Measurements from ENCODE around the gene PALD1. TPM values are rescaled to one million over a fixed set of nuclear protein-coding genes. Genes with fewer than 3 reads are reported as not detected.

Gene PALD1
- total RNA-seq, 4 donors from 2014 or later = 5.4 to 10.9 (median 9.2) TPM

DNA sequence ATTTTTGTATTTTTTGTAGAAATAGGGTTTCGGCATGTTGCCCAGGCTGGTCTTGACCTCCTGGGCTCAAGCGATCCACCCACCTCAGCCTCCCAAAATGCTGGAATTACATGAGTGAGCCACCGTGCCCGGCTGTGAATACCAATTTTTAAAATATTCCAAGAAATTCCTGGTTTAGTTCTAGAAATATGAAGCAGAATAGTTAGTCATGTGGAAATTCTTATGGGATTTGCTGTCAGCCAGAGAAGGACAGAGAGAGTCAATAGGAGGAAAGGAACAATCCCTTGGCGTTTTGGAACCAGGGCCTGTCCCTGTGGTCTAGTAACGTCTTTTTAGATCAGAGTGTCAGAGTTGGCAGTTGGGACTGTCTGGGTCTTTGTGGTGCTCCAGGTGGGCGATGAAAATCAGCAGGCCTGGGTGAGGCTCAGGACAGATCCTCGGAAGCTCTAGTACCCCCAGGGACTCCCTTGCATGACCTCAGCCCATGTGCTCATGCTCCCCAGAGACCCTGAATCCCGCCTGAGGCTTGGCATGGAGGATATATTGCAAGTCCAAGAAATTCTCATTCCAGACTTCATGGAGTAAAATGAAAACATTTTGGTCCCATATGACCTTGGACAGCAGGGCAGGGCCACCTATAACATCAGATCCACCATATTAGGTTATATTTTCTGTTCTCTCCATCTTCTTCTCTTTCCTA is 44.8 kb upstream of the PALD1 start:
- 83% methylated on average over 9 of the region's 9 CpGs for WGBS, 2 donors
- peak overlapping the region in 1 of 4 donors; percentile 3 for H3K27ac ChIP-seq
- DNase-seq (ENCODE audit: low spot score in 2 of 2) = no peak

GRCh38 chr10:70435241-70436085 is 43.1 kb upstream of the PALD1 start:
- TF ChIP-seq POLR2A (IDR thresholded peaks at IDR 0.05) (no peak), CTCF (IDR thresholded peaks at IDR 0.05) (no peak), EP300 (IDR thresholded peaks at IDR 0.05) (no peak)
- H3K4me1 ChIP-seq = peaks cover 0 to 34% (median 24%) of the 10 kb centered on the region in 4 donors
- H3K4me3 ChIP-seq = no peak overlapping the region
- H3K36me3 ChIP-seq = peaks cover 0 to 15% (median 0%) of the 10 kb centered on the region in 3 donors
- WGBS, 2 donors = 92 to 94% methylated on average over 12 to 19 of the region's 19 CpGs
- no peak for DNase-seq (ENCODE audit: low spot score in 2 of 2)
- H3K27ac ChIP-seq = no peak overlapping the region
- no peaks in the 10 kb centered on the region for H3K9me3 ChIP-seq
- H3K27me3 ChIP-seq = peaks cover 0 to 5% of the 10 kb centered on the region in 2 donors

More for the DNA sequence above, 44.8 kb upstream of the PALD1 start:
- peaks cover 0 to 27% (median 0%) of the 10 kb centered on the region in 3 donors for H3K36me3 ChIP-seq
- H3K4me3 ChIP-seq = no peak overlapping the region
- no peak for TF ChIP-seq EP300 (IDR thresholded peaks at IDR 0.05)
- TF ChIP-seq POLR2A (IDR thresholded peaks at IDR 0.05) = no peak
- TF ChIP-seq CTCF (IDR thresholded peaks at IDR 0.05) = no peak
- H3K27me3 ChIP-seq = no peaks in the 10 kb centered on the region
- peaks cover 0 to 40% (median 29%) of the 10 kb centered on the region in 4 donors for H3K4me1 ChIP-seq
- no peaks in the 10 kb centered on the region for H3K9me3 ChIP-seq

GRCh38 chr10:70437721-70438120 is 40.8 kb upstream of the PALD1 start:
- Histone ChIP-seq H3K4me1 (peaks cover 0 to 24% (median 15%) of the 10 kb centered on the region in 4 donors), H3K4me3 (no peak overlapping the region), H3K36me3 (peaks cover 0 to 15% (median 0%) of the 10 kb centered on the region in 3 donors), H3K9me3 (no peaks in the 10 kb centered on the region), H3K27me3 (peaks cover 0 to 28% of the 10 kb centered on the region in 2 donors), H3K27ac (no peak overlapping the region)
- TF ChIP-seq POLR2A (IDR thresholded peaks at IDR 0.05) = no peak
- TF ChIP-seq CTCF (IDR thresholded peaks at IDR 0.05) = no peak
- TF ChIP-seq EP300 (IDR thresholded peaks at IDR 0.05) = no peak
- WGBS, 2 donors = 77% methylated on average over 5 of the region's 5 CpGs
- no peak for DNase-seq (ENCODE audit: low spot score in 2 of 2)

GRCh38 chr10:70440296-70441160 is 38.0 kb upstream of the PALD1 start:
- Histone ChIP-seq H3K36me3 (peaks cover 0 to 7% (median 0%) of the 10 kb centered on the region in 3 donors), H3K9me3 (no peaks in the 10 kb centered on the region), H3K27ac (no peak overlapping the region), H3K4me1 (peaks cover 0 to 19% (median 14%) of the 10 kb centered on the region in 4 donors), H3K4me3 (peak overlapping the region in 3 of 4 donors; percentile 26 to 38 (median 37)), H3K27me3 (peaks cover 0 to 35% of the 10 kb centered on the region in 2 donors)
- DNase-seq (ENCODE audit: low spot score in 2 of 2) = no peak
- no peak for TF ChIP-seq POLR2A (IDR thresholded peaks at IDR 0.05)
- TF ChIP-seq CTCF (IDR thresholded peaks at IDR 0.05) = no peak
- WGBS, 2 donors = 5 to 10% methylated on average over 25 to 45 of the region's 69 CpGs

All from tibial nerve (tissue), 4 donors.